SK-N-SH (cell line): ENCODE data around the gene PPARGC1A. TPM values are rescaled to one million over a fixed set of nuclear protein-coding genes. Genes with fewer than 3 reads are reported as not detected.

Source experiments
- CTCF ChIA-PET: fragments of 300-600, 350-600 bp; formaldehyde crosslinking; extraction: SDS; loops from one replicate; lab custom pipeline; 2021; lab: Yijun Ruan, JAX
- POLR2A ChIA-PET: fragments of 350-600 bp; sonication (Branson Sonifier 250); formaldehyde crosslinking; extraction: SDS; loops from one replicate; lab custom pipeline; 2020; ENCODE audit warnings: antibody characterized with exemption, inconsistent platforms; lab: Yijun Ruan, JAX
- DNase-seq: peaks from one replicate; pipeline ENCODE4 v3.0.0; 2012
- H2AFZ ChIP-seq: fragments of 200-600 bp; sonication (generic); 2 replicates; pipeline ENCODE4 v1.8.1; 2016; ENCODE audit warnings: antibody characterized with exemption, mild to moderate bottlenecking, low read depth
- H3F3A ChIP-seq: fragments of 200-600 bp; sonication (generic); replicated peaks from 2 replicates; pipeline ENCODE3; 2016; ENCODE audit warnings: antibody characterized with exemption, mild to moderate bottlenecking; ENCODE audit not compliant: insufficient read depth
- H3K27ac ChIP-seq, 2 experiments: fragments of 200-500 bp in 1 of 2; fragments of 200-600 bp in 1 of 2; sonication (Bioruptor generic) in 1 of 2; sonication (generic), shearing (Covaris generic) in 1 of 2; 2 replicates each; pipeline versions ENCODE4 v1.5.1 to v1.6.1; 2014 to 2016; ENCODE audit warnings: low read depth in 2 of 2, inconsistent platforms in 1 of 2, low read length in 1 of 2, mild to moderate bottlenecking in 1 of 2, mixed read lengths in 1 of 2
- H3K27me3 ChIP-seq: fragments of 200-600 bp; sonication (generic), shearing (Covaris generic); 2 replicates; pipeline ENCODE4 v1.6.1; 2016; ENCODE audit warnings: mixed run types; ENCODE audit not compliant: insufficient read depth
- H3K36me3 ChIP-seq, 2 experiments: fragments of 200-500 bp in 1 of 2; fragments of 200-600 bp in 1 of 2; sonication (Bioruptor generic) in 1 of 2; sonication (generic) in 1 of 2; replicated peaks in 1 of 2; 2 replicates each; pipeline versions ENCODE3 to v1.5.1; 2014 to 2016; ENCODE audit warnings: low read length in 1 of 2, mild to moderate bottlenecking in 1 of 2; ENCODE audit not compliant: insufficient read depth in 2 of 2, control insufficient read depth in 1 of 2
- H3K4me1 ChIP-seq, 2 experiments: fragments of 200-500 bp in 1 of 2; fragments of 200-600 bp in 1 of 2; sonication (Bioruptor generic) in 1 of 2; sonication (generic), shearing (Covaris generic) in 1 of 2; 2 replicates each; pipeline versions ENCODE4 v1.5.1 to v1.6.1; 2014 to 2016; ENCODE audit warnings: low read depth in 1 of 2, low read length in 1 of 2, mixed run types in 1 of 2; ENCODE audit not compliant: insufficient read depth in 2 of 2, control insufficient read depth in 1 of 2
- H3K4me2 ChIP-seq: fragments of 200-600 bp; sonication (generic), shearing (Covaris generic); 2 replicates; pipeline ENCODE4 v1.6.1; 2017; ENCODE audit warnings: mixed run types
- H3K4me3 ChIP-seq, 2 experiments: fragments of 200-500 bp in 1 of 2; fragments of 200-600 bp in 1 of 2; sonication (Bioruptor generic) in 1 of 2; sonication (generic), shearing (Covaris generic) in 1 of 2; 2 replicates each; pipeline versions ENCODE4 v1.5.1 to v1.8.1; 2014 to 2016; ENCODE audit warnings: low read depth in 2 of 2, inconsistent platforms in 1 of 2, low read length in 1 of 2, mild to moderate bottlenecking in 1 of 2, mixed read lengths in 1 of 2, moderate library complexity in 1 of 2
- H3K79me2 ChIP-seq: fragments of 200-600 bp; sonication (generic); 2 replicates; pipeline ENCODE4 v1.8.1; 2017; ENCODE audit warnings: mild to moderate bottlenecking; ENCODE audit not compliant: insufficient read depth
- H3K9ac ChIP-seq: fragments of 200-600 bp; sonication (generic); 2 replicates; pipeline ENCODE4 v1.6.1; 2017; ENCODE audit warnings: mixed run types
- H3K9me2 ChIP-seq: fragments of 200-600 bp; sonication (generic); 2 replicates; pipeline ENCODE4 v1.6.1; 2017; ENCODE audit warnings: mixed run types
- H3K9me3 ChIP-seq: fragments of 200-600 bp; sonication (generic); 2 replicates; pipeline ENCODE4 v1.6.1; 2017; ENCODE audit warnings: mixed run types, mild to moderate bottlenecking, moderate library complexity
- H4K20me1 ChIP-seq: fragments of 200-600 bp; sonication (generic); 2 replicates; pipeline ENCODE4 v1.6.1; 2017; ENCODE audit warnings: mild to moderate bottlenecking, mixed run types; ENCODE audit not compliant: insufficient read depth
- ELF1 ChIP-seq: IDR thresholded peaks from 2 replicates; pipeline ENCODE4 v1.4.0; 2012
- EP300 ChIP-seq, 2 experiments: IDR thresholded peaks; 2 replicates each; pipeline versions ENCODE4 v1.4.0 to v1.6.1; 2012; ENCODE audit warnings: borderline replicate concordance in 1 of 2, low read depth in 1 of 2, low read length in 1 of 2
- EZH2phosphoT487 ChIP-seq: fragments of 200-600 bp; sonication (generic); IDR thresholded peaks from 2 replicates; pipeline ENCODE4 v1.6.1; 2017; ENCODE audit warnings: low read depth, mixed run types, mild to moderate bottlenecking, antibody characterized with exemption, moderate library complexity, borderline replicate concordance
- GABPA ChIP-seq: IDR thresholded peaks from 2 replicates; pipeline ENCODE4 v1.4.0; 2012; ENCODE audit warnings: low read depth, mild to moderate bottlenecking
- JUND ChIP-seq: IDR thresholded peaks from 2 replicates; pipeline ENCODE4 v1.4.0; 2012
- MEF2A ChIP-seq: IDR thresholded peaks from 2 replicates; pipeline ENCODE4 v1.4.0; 2012; ENCODE audit warnings: low read depth, borderline replicate concordance
- MXI1 ChIP-seq: IDR thresholded peaks from 2 replicates; pipeline ENCODE4 v1.6.1; 2012; ENCODE audit warnings: mild to moderate bottlenecking, low read depth, low read length, improper control_type of control experiment
- NFIC ChIP-seq: IDR thresholded peaks from 2 replicates; pipeline ENCODE4 v1.4.0; 2012; ENCODE audit warnings: borderline replicate concordance
- POLR2AphosphoS5 ChIP-seq: IDR thresholded peaks from 2 replicates; pipeline ENCODE4 v1.6.1; 2012; ENCODE audit warnings: low read depth, low read length
- RAD21 ChIP-seq: IDR thresholded peaks from 2 replicates; pipeline ENCODE4 v1.6.1; 2012; ENCODE audit warnings: mild to moderate bottlenecking, low read length
- RCOR1 ChIP-seq: fragments of 150-350 bp; IDR thresholded peaks from 2 replicates; pipeline ENCODE4 v1.6.1; 2017; ENCODE audit warnings: antibody characterized with exemption, low read length
- RFX5 ChIP-seq: IDR thresholded peaks from 2 replicates; pipeline ENCODE4 v1.6.1; 2012; ENCODE audit warnings: mild to moderate bottlenecking, improper control_type of control experiment, low read length
- SIN3A ChIP-seq: IDR thresholded peaks from 2 replicates; pipeline ENCODE4 v1.6.1; 2012; ENCODE audit warnings: low read depth, mild to moderate bottlenecking, low read length, moderate library complexity, borderline replicate concordance
- SMC3 ChIP-seq: IDR thresholded peaks from 2 replicates; pipeline ENCODE4 v1.6.1; 2012; ENCODE audit warnings: low read depth, low read length, improper control_type of control experiment
- TAF1 ChIP-seq: IDR thresholded peaks from 2 replicates; pipeline ENCODE4 v1.6.1; 2012; ENCODE audit warnings: low read depth, mild to moderate bottlenecking, low read length, moderate library complexity, borderline replicate concordance
- TCF12 ChIP-seq: IDR thresholded peaks from 2 replicates; pipeline ENCODE4 v1.4.0; 2012
- YY1 ChIP-seq: IDR thresholded peaks from 2 replicates; pipeline ENCODE4 v1.4.0; 2012; ENCODE audit warnings: low read depth, mild to moderate bottlenecking
- WGBS: methylation state at CpG from one replicate; pipeline ENCODE4 v1.1.6; 2017; ENCODE audit warnings: low lambda C conversion rate; 5-methylcytosine and 5-hydroxymethylcytosine counted together
- polyA plus RNA-seq, 3 experiments: library from polyadenylated mRNA; depleted of rRNA; stranded (reverse); fragments of >200 nt; gene quantifications; 2 replicates each; pipeline ENCODE4 v1.2.3, GENCODE V29; 2012
- TF ChIP-seq, protein P1 (sequence below): IDR thresholded peaks from 2 replicates; pipeline ENCODE4; 2012
- TF ChIP-seq, protein P2 (sequence below): IDR thresholded peaks from 2 replicates; pipeline ENCODE4 v1.4.0; 2012; ENCODE audit warnings: low read depth, borderline replicate concordance
- TF ChIP-seq, protein P3 (sequence below): fragments of 200-600 bp; sonication (generic); IDR thresholded peaks from 2 replicates; pipeline ENCODE4 v1.6.1; 2017; ENCODE audit warnings: antibody characterized with exemption, mild to moderate bottlenecking, moderate library complexity
- TF ChIP-seq, protein P4 (sequence below): fragments of 150-350 bp; IDR thresholded peaks from 2 replicates; pipeline ENCODE4 v1.6.1; 2016; ENCODE audit warnings: mild to moderate bottlenecking, low read depth, low read length
- TF ChIP-seq, protein P5 (sequence below): fragments of 150-350 bp; IDR thresholded peaks from 2 replicates; pipeline ENCODE4 v1.6.1; 2017; ENCODE audit warnings: antibody characterized with exemption, low read length, low read depth, borderline replicate concordance

Gene PPARGC1A
- polyA plus RNA-seq, 1 of the 3 experiments (the other 2 are of a cell fraction): 0.07 TPM

DNA sequence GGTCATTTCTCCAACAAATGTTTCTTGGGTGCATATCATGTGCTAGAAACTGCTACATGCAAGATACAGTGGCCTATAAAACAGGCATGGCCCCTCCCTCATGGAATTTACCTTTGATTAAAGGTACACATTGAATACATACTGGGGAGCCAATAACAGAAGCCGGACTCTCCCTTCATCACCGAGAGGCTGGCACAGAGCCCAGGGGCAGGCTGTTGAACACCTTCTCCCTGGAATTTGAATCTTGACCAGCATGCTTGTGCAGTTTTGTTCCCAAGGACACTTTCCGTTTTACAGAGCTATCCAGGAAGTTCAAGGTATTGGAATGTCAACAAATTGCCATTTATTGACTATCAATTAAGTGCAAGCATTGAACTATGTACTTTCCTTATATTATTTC lies 33.2 kb downstream of the PPARGC1A start:
- H3K4me1 ChIP-seq: no peaks in the 10 kb centered on the region
- H2AFZ ChIP-seq: no peak overlapping the region
- no peak overlapping the region for H3K27ac ChIP-seq
- no peaks in the 10 kb centered on the region for H3K36me3 ChIP-seq
- no peaks in the 10 kb centered on the region for H3K79me2 ChIP-seq
- no peaks in the 10 kb centered on the region for H3F3A ChIP-seq
- ChIA-PET CTCF (interaction anchor here (1.6 to 2.7 kb wide), 2 partner anchors 176 to 563 kb away, joined by 4 to 7 read pairs; no protein-coding TSS in a partner anchor), POLR2A (no interaction called here)
- H3K9ac ChIP-seq: no peak overlapping the region
- no peaks in the 10 kb centered on the region for H3K9me2 ChIP-seq
- 63% methylated on average over 3 of the region's 3 CpGs for WGBS
- H3K4me2 ChIP-seq: no peak overlapping the region
- DNase-seq: no peak
- no peaks in the 10 kb centered on the region for H4K20me1 ChIP-seq
- TF ChIP-seq TAF1 (no peak), RCOR1 (no peak), ELF1 (no peak), GABPA (no peak), RFX5 (no peak)
- H3K27me3 ChIP-seq: no peaks in the 10 kb centered on the region
- no peak overlapping the region for H3K4me3 ChIP-seq
- no peaks in the 10 kb centered on the region for H3K9me3 ChIP-seq

DNA sequence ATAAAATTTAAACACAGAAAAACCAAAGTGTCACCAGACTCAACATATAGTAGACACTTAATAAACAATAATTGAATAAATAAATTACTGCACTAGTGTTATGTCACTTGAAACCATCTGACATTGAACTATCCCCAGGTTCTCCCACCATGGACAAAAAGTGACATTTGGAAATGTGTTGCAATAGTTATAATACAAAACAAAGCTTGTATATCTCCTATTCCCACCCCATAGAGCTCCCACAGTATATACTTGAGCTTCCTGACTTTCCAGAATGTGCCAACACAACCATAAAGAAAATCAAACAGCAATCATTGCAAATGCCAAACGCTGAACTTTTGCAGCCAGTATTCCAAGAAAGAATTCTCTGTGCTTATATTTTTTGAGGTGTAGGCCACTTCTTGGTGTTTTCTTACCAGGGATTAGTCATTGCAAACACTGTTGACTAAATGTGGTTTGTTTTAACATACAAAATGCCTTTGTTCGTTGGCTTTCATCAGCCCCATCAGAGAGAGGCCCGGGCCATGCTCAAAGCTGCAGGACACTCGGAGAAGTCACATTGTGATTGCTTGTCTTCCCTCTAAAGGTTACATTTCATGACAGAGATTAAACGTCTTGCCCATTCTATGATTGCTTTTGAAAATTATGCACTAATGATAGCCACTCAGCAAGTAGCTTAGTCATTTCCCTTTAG lies 33.8 kb downstream of the PPARGC1A start:
- DNase-seq: no peak
- H3K4me2 ChIP-seq: no peak overlapping the region
- POLR2A ChIA-PET: no interaction called here

More for the DNA sequence above, 33.8 kb downstream of the PPARGC1A start:
- H3K27ac ChIP-seq: no peak overlapping the region
- no peaks in the 10 kb centered on the region for H3F3A ChIP-seq
- WGBS: 44% methylated on average over 5 of the region's 5 CpGs
- no peaks in the 10 kb centered on the region for H3K27me3 ChIP-seq
- TF ChIP-seq NFIC: no peak
- TF ChIP-seq, protein P1, sequence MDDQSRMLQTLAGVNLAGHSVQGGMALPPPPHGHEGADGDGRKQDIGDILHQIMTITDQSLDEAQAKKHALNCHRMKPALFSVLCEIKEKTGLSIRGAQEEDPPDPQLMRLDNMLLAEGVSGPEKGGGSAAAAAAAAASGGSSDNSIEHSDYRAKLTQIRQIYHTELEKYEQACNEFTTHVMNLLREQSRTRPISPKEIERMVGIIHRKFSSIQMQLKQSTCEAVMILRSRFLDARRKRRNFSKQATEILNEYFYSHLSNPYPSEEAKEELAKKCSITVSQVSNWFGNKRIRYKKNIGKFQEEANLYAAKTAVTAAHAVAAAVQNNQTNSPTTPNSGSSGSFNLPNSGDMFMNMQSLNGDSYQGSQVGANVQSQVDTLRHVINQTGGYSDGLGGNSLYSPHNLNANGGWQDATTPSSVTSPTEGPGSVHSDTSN: no peak
- TF ChIP-seq YY1: no peak
- TF ChIP-seq, protein P2, sequence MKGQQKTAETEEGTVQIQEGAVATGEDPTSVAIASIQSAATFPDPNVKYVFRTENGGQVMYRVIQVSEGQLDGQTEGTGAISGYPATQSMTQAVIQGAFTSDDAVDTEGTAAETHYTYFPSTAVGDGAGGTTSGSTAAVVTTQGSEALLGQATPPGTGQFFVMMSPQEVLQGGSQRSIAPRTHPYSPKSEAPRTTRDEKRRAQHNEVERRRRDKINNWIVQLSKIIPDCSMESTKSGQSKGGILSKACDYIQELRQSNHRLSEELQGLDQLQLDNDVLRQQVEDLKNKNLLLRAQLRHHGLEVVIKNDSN: no peak
- TF ChIP-seq, protein P3, sequence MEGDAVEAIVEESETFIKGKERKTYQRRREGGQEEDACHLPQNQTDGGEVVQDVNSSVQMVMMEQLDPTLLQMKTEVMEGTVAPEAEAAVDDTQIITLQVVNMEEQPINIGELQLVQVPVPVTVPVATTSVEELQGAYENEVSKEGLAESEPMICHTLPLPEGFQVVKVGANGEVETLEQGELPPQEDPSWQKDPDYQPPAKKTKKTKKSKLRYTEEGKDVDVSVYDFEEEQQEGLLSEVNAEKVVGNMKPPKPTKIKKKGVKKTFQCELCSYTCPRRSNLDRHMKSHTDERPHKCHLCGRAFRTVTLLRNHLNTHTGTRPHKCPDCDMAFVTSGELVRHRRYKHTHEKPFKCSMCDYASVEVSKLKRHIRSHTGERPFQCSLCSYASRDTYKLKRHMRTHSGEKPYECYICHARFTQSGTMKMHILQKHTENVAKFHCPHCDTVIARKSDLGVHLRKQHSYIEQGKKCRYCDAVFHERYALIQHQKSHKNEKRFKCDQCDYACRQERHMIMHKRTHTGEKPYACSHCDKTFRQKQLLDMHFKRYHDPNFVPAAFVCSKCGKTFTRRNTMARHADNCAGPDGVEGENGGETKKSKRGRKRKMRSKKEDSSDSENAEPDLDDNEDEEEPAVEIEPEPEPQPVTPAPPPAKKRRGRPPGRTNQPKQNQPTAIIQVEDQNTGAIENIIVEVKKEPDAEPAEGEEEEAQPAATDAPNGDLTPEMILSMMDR: no peak
- no peak for TF ChIP-seq TCF12
- TF ChIP-seq JUND: no peak
- no peak for TF ChIP-seq EP300 (IDR thresholded peaks at IDR 0.05; ENCODE audit: borderline replicate concordance in 1 of 2, low read depth in 1 of 2, low read length in 1 of 2)
- TF ChIP-seq RAD21: no peak
- TF ChIP-seq TAF1: no peak
- TF ChIP-seq, protein P4, sequence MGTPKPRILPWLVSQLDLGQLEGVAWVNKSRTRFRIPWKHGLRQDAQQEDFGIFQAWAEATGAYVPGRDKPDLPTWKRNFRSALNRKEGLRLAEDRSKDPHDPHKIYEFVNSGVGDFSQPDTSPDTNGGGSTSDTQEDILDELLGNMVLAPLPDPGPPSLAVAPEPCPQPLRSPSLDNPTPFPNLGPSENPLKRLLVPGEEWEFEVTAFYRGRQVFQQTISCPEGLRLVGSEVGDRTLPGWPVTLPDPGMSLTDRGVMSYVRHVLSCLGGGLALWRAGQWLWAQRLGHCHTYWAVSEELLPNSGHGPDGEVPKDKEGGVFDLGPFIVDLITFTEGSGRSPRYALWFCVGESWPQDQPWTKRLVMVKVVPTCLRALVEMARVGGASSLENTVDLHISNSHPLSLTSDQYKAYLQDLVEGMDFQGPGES: no peak
- TF ChIP-seq EZH2phosphoT487: no peak
- no peak for TF ChIP-seq MEF2A
- TF ChIP-seq POLR2AphosphoS5: no peak
- TF ChIP-seq MXI1: no peak
- TF ChIP-seq, protein P5, sequence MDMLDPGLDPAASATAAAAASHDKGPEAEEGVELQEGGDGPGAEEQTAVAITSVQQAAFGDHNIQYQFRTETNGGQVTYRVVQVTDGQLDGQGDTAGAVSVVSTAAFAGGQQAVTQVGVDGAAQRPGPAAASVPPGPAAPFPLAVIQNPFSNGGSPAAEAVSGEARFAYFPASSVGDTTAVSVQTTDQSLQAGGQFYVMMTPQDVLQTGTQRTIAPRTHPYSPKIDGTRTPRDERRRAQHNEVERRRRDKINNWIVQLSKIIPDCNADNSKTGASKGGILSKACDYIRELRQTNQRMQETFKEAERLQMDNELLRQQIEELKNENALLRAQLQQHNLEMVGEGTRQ: no peak
- no peak for TF ChIP-seq RCOR1
- TF ChIP-seq SMC3: no peak
- no peak for TF ChIP-seq SIN3A
- no peak for TF ChIP-seq GABPA
- CTCF ChIA-PET: interaction anchor here (1.6 to 2.7 kb wide), 2 partner anchors 176 to 564 kb away, joined by 4 to 7 read pairs; no protein-coding TSS in a partner anchor
- H3K9me2 ChIP-seq: no peaks in the 10 kb centered on the region
- H3K79me2 ChIP-seq: no peaks in the 10 kb centered on the region
- no peaks in the 10 kb centered on the region for H4K20me1 ChIP-seq
- H3K36me3 ChIP-seq: no peaks in the 10 kb centered on the region
- H3K9ac ChIP-seq: no peak overlapping the region
- H3K4me1 ChIP-seq: no peaks in the 10 kb centered on the region
- H3K4me3 ChIP-seq: no peak overlapping the region
- H2AFZ ChIP-seq: no peak overlapping the region
- H3K9me3 ChIP-seq: no peaks in the 10 kb centered on the region
